ENCODE results near the gene ANKS1A. TPM values are rescaled to one million over a fixed set of nuclear protein-coding genes. Genes with fewer than 3 reads are reported as not detected.

ANKS1A gene
- total RNA-seq, 1 donor from 2014 or later: 48.1 TPM

DNA sequence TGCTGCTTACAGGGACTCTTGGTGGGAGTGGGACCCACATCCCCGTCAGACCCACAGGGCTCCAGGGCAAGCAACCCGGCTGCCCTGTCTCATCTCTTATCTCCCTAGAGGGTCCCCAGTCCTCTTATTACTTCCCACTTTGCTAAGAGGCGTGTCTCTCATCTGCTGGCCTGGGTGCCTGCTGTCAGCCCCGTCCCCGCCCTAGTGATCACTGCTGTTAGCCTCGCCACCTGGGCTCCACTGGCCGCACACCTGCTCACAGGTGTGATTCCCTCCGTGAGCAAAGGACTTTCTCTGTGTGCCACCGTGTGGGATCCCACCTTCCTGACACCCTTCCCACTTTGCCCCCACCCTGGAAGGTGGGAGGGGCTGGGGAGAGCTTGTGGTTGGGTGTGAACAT is 194.5 kb downstream of the ANKS1A start:
- peaks cover 23% of the 10 kb centered on the region for H3K4me1 ChIP-seq
- peaks cover 100% of the 10 kb centered on the region for H3K36me3 ChIP-seq
- H3K27ac ChIP-seq: no peak overlapping the region
- intact Hi-C loops (cut with DNase I): no loop called here
- ATAC-seq: no peak
- DNase-seq: no peak
- H3K27me3 ChIP-seq (ENCODE audit: low read depth): no peaks in the 10 kb centered on the region
- TF ChIP-seq, protein P1, sequence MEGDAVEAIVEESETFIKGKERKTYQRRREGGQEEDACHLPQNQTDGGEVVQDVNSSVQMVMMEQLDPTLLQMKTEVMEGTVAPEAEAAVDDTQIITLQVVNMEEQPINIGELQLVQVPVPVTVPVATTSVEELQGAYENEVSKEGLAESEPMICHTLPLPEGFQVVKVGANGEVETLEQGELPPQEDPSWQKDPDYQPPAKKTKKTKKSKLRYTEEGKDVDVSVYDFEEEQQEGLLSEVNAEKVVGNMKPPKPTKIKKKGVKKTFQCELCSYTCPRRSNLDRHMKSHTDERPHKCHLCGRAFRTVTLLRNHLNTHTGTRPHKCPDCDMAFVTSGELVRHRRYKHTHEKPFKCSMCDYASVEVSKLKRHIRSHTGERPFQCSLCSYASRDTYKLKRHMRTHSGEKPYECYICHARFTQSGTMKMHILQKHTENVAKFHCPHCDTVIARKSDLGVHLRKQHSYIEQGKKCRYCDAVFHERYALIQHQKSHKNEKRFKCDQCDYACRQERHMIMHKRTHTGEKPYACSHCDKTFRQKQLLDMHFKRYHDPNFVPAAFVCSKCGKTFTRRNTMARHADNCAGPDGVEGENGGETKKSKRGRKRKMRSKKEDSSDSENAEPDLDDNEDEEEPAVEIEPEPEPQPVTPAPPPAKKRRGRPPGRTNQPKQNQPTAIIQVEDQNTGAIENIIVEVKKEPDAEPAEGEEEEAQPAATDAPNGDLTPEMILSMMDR (IDR thresholded peaks at IDR 0.05): no peak
- H3K4me3 ChIP-seq: no peak overlapping the region
- H3K9me3 ChIP-seq: no peaks in the 10 kb centered on the region

- intact Hi-C loops (cut with DNase I): no loop called here
- TF ChIP-seq, protein P1 (IDR thresholded peaks at IDR 0.05): no peak
- DNase-seq (no peak), ATAC-seq (no peak)
- Histone ChIP-seq H3K4me3 (no peak overlapping the region), H3K9me3 (no peaks in the 10 kb centered on the region), H3K27me3 (ENCODE audit: low read depth) (no peaks in the 10 kb centered on the region), H3K36me3 (peaks cover 100% of the 10 kb centered on the region), H3K27ac (no peak overlapping the region), H3K4me1 (peaks cover 23% of the 10 kb centered on the region)
Measured at GRCh38 chr6:35084041-35084491, 195.0 kb downstream of the ANKS1A start.

- TF ChIP-seq, protein P1 (IDR thresholded peaks at IDR 0.05): no peak
- ATAC-seq: no peak
- intact Hi-C loops (cut with DNase I): no loop called here
- Histone ChIP-seq H3K36me3 (peaks cover 100% of the 10 kb centered on the region), H3K4me1 (peaks cover 23% of the 10 kb centered on the region), H3K4me3 (no peak overlapping the region), H3K27ac (no peak overlapping the region), H3K27me3 (ENCODE audit: low read depth) (no peaks in the 10 kb centered on the region), H3K9me3 (no peaks in the 10 kb centered on the region)
- no peak for DNase-seq
Measured at GRCh38 chr6:35084511-35085203, 195.6 kb downstream of the ANKS1A start.

GRCh38 chr6:35085359-35086281 is 196.6 kb downstream of the ANKS1A start:
- Histone ChIP-seq H3K4me3 (no peak overlapping the region), H3K36me3 (peaks cover 100% of the 10 kb centered on the region), H3K9me3 (no peaks in the 10 kb centered on the region), H3K27ac (no peak overlapping the region), H3K4me1 (peaks cover 23% of the 10 kb centered on the region), H3K27me3 (ENCODE audit: low read depth) (no peaks in the 10 kb centered on the region)
- TF ChIP-seq, protein P1 (IDR thresholded peaks at IDR 0.05): no peak
- ATAC-seq (no peak), DNase-seq (no peak)
- intact Hi-C loops (cut with DNase I): no loop called here

DNA sequence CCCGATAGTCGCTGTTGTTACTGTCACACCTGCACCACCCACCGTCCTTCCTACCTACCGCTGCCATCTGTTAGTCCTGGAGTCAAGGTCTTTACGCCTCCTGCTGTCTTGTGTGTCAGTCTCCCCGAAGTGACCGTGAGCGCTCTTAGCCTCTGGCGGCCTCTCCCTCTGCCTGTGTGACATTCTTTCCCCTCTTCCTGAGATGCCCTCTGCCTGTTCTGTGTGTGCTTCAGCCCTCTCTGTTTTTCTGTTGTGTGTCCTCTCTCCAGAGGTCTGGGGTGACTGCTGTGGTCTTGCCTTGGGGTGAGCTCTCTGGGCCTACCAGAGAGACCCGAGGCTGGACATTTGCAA is 197.2 kb downstream of the ANKS1A start:
- peaks cover 100% of the 10 kb centered on the region for H3K36me3 ChIP-seq

More for the DNA sequence above, 197.2 kb downstream of the ANKS1A start:
- Histone ChIP-seq H3K4me1 (peaks cover 18% of the 10 kb centered on the region), H3K27me3 (ENCODE audit: low read depth) (no peaks in the 10 kb centered on the region), H3K9me3 (no peaks in the 10 kb centered on the region), H3K4me3 (no peak overlapping the region), H3K27ac (no peak overlapping the region)
- ATAC-seq (no peak), DNase-seq (no peak)
- intact Hi-C loops (cut with DNase I): no loop called here
- TF ChIP-seq, protein P1 (IDR thresholded peaks at IDR 0.05): no peak
